IMR-90 (cell line): ENCODE data around the gene PPIB.

Experiments
- CHD1 ChIP-seq: IDR thresholded peaks from 2 replicates; pipeline ENCODE4 v1.6.1; 2012; ENCODE audit warnings: low read depth, low read length, improper control_type of control experiment
- CTCF ChIP-seq: conservative IDR thresholded peaks from 2 replicates; pipeline ENCODE4 v1.5.1; 2012; ENCODE audit warnings: mild to moderate bottlenecking, low read depth, low read length, improper control_type of control experiment
- FOS ChIP-seq: fragments of 150-350 bp; IDR thresholded peaks from 2 replicates; pipeline ENCODE4 v1.6.1; 2016; ENCODE audit warnings: low read depth, low read length
- MAZ ChIP-seq: IDR thresholded peaks from 2 replicates; pipeline ENCODE4 v1.6.1; 2012; ENCODE audit warnings: low read depth, mild to moderate bottlenecking, low read length, improper control_type of control experiment, moderate library complexity, borderline replicate concordance
- MXI1 ChIP-seq: IDR thresholded peaks from 2 replicates; pipeline ENCODE4 v1.6.1; 2012; ENCODE audit warnings: low read depth, mild to moderate bottlenecking, low read length, moderate library complexity, borderline replicate concordance
- POLR2A ChIP-seq: IDR thresholded peaks from 2 replicates; pipeline ENCODE4 v1.6.1; 2012; ENCODE audit warnings: mild to moderate bottlenecking, low read depth, low read length
- RAD21 ChIP-seq: IDR thresholded peaks from 2 replicates; pipeline ENCODE4 v1.6.1; 2012; ENCODE audit warnings: low read length, improper control_type of control experiment
- RCOR1 ChIP-seq: IDR thresholded peaks from 2 replicates; pipeline ENCODE4 v1.6.1; 2012; ENCODE audit warnings: mild to moderate bottlenecking, low read length, improper control_type of control experiment; ENCODE audit not compliant: insufficient replicate concordance
- RFX5 ChIP-seq: IDR thresholded peaks from 2 replicates; pipeline ENCODE4 v1.8.0; 2012; ENCODE audit warnings: low read depth, mild to moderate bottlenecking, low read length, moderate library complexity
- USF2 ChIP-seq: fragments of 150-350 bp; IDR thresholded peaks from 2 replicates; pipeline ENCODE4 v1.6.1; 2017; ENCODE audit warnings: mild to moderate bottlenecking, antibody characterized with exemption, low read length, low read depth

GRCh38 chr15:64148168-64148567 lies 14.7 kb downstream of the PPIB start:
- TF ChIP-seq RFX5 (no peak), CTCF (no peak), POLR2A (no peak), CHD1 (no peak), FOS (no peak), RCOR1 (no peak), RAD21 (no peak), USF2 (no peak), MAZ (no peak), MXI1 (no peak)
